Central memory CD8-positive, alpha-beta T cell (primary cell): Measurements from ENCODE around the gene PRMT7.
A peak's percentile ranks its signal among the peaks of the same experiment; 100 is the strongest.

Experiments
- ATAC-seq: fragments of 150-1000 bp; cut with Tn5 transposase; replicated peaks from 2 replicates; pipeline ENCODE4 v1.10.0; 2022; ENCODE audit warnings: mild to moderate bottlenecking, moderate FRiP score, moderate number of reproducible peaks; ENCODE audit not compliant: poor library complexity, severe bottlenecking; ENCODE audit errors: extremely low read depth
- DNase-seq, 2 donors: peaks; one replicate each; pipeline ENCODE4 v3.0.0; 2021; ENCODE audit warnings: low spot score in 2 of 2
- H3K27ac Mint-ChIP-seq: one replicate; pipeline ENCODE4 v1.8.0; 2022; ENCODE audit warnings: low read depth, mild to moderate bottlenecking, moderate library complexity, mixed read lengths
- H3K27me3 Mint-ChIP-seq: one replicate; pipeline ENCODE4 v1.8.0; 2022; ENCODE audit warnings: mixed read lengths
- H3K36me3 Mint-ChIP-seq: one replicate; pipeline ENCODE4 v1.8.0; 2022; ENCODE audit warnings: mild to moderate bottlenecking, moderate library complexity, mixed read lengths; ENCODE audit not compliant: insufficient read depth
- H3K4me1 Mint-ChIP-seq: one replicate; pipeline ENCODE4 v1.8.0; 2022; ENCODE audit warnings: mixed read lengths
- H3K4me3 Mint-ChIP-seq: one replicate; pipeline ENCODE4 v1.8.0; 2022; ENCODE audit warnings: mild to moderate bottlenecking, moderate library complexity, mixed read lengths
- H3K9me3 Mint-ChIP-seq: one replicate; pipeline ENCODE4 v1.8.0; 2022; ENCODE audit warnings: mixed read lengths

The PRMT7 gene

GRCh38 chr16:68274441-68274840 is 36.4 kb upstream of the PRMT7 start:
- ATAC-seq (no peak), DNase-seq (no peak)
- H3K27ac Mint-ChIP-seq: no peak overlapping the region
- no peaks in the 10 kb centered on the region for H3K27me3 Mint-ChIP-seq
- H3K9me3 Mint-ChIP-seq: no peaks in the 10 kb centered on the region
- no peak overlapping the region for H3K4me3 Mint-ChIP-seq
- H3K36me3 Mint-ChIP-seq: peaks cover 19% of the 10 kb centered on the region
- H3K4me1 Mint-ChIP-seq: peaks cover 33% of the 10 kb centered on the region

GRCh38 chr16:68275611-68276191 is 35.1 kb upstream of the PRMT7 start:
- Mint-ChIP-seq H3K36me3 (peaks cover 18% of the 10 kb centered on the region), H3K27me3 (no peaks in the 10 kb centered on the region), H3K9me3 (no peaks in the 10 kb centered on the region), H3K4me1 (peaks cover 34% of the 10 kb centered on the region), H3K4me3 (peak overlapping the region; percentile 59), H3K27ac (peak overlapping the region; percentile 79)
- DNase-seq (peak in 1 of 2 donors; percentile 21), ATAC-seq (peak; percentile 85)

GRCh38 chr16:68276223-68276622 is 34.6 kb upstream of the PRMT7 start:
- no peak for ATAC-seq
- H3K27ac Mint-ChIP-seq: peak overlapping the region; percentile 79
- no peak for DNase-seq
- H3K4me1 Mint-ChIP-seq: peaks cover 40% of the 10 kb centered on the region
- peaks cover 14% of the 10 kb centered on the region for H3K36me3 Mint-ChIP-seq
- H3K27me3 Mint-ChIP-seq: no peaks in the 10 kb centered on the region
- peak overlapping the region; percentile 59 for H3K4me3 Mint-ChIP-seq
- no peaks in the 10 kb centered on the region for H3K9me3 Mint-ChIP-seq

GRCh38 chr16:68279726-68280558 is 30.9 kb upstream of the PRMT7 start:
- DNase-seq (no peak), ATAC-seq (no peak)
- H3K36me3 Mint-ChIP-seq: peaks cover 13% of the 10 kb centered on the region
- peaks cover 54% of the 10 kb centered on the region for H3K4me1 Mint-ChIP-seq
- no peak overlapping the region for H3K27ac Mint-ChIP-seq
- H3K9me3 Mint-ChIP-seq: no peaks in the 10 kb centered on the region
- H3K4me3 Mint-ChIP-seq: no peak overlapping the region
- H3K27me3 Mint-ChIP-seq: no peaks in the 10 kb centered on the region

GRCh38 chr16:68281368-68282063 is 29.3 kb upstream of the PRMT7 start:
- no peaks in the 10 kb centered on the region for H3K27me3 Mint-ChIP-seq
- DNase-seq (no peak), ATAC-seq (no peak)
- H3K36me3 Mint-ChIP-seq: peaks cover 17% of the 10 kb centered on the region
- H3K27ac Mint-ChIP-seq: peak overlapping the region; percentile 47
- H3K9me3 Mint-ChIP-seq: no peaks in the 10 kb centered on the region
- peak overlapping the region; percentile 41 for H3K4me3 Mint-ChIP-seq
- H3K4me1 Mint-ChIP-seq: peaks cover 50% of the 10 kb centered on the region

- no peaks in the 10 kb centered on the region for H3K9me3 Mint-ChIP-seq
- peak overlapping the region; percentile 47 for H3K27ac Mint-ChIP-seq
- DNase-seq: no peak
- H3K36me3 Mint-ChIP-seq: peaks cover 16% of the 10 kb centered on the region
- no peak for ATAC-seq
- H3K4me1 Mint-ChIP-seq: peaks cover 56% of the 10 kb centered on the region
- H3K27me3 Mint-ChIP-seq: no peaks in the 10 kb centered on the region
- H3K4me3 Mint-ChIP-seq: peak overlapping the region; percentile 41
Observed at GRCh38 chr16:68282064-68282452, 28.8 kb upstream of the PRMT7 start.

- peak overlapping the region; percentile 92 for H3K27ac Mint-ChIP-seq
- no peaks in the 10 kb centered on the region for H3K9me3 Mint-ChIP-seq
- H3K27me3 Mint-ChIP-seq: no peaks in the 10 kb centered on the region
- H3K36me3 Mint-ChIP-seq: peaks cover 19% of the 10 kb centered on the region
- H3K4me1 Mint-ChIP-seq: peaks cover 66% of the 10 kb centered on the region
- ATAC-seq: no peak
- H3K4me3 Mint-ChIP-seq: peak overlapping the region; percentile 42
- no peak for DNase-seq
Observed at GRCh38 chr16:68283346-68283745, 27.5 kb upstream of the PRMT7 start.

GRCh38 chr16:68283801-68284598 is 26.8 kb upstream of the PRMT7 start:
- peaks cover 19% of the 10 kb centered on the region for H3K36me3 Mint-ChIP-seq

GRCh38 chr16:68284847-68285246 is 26.0 kb upstream of the PRMT7 start:
- Mint-ChIP-seq H3K36me3 (peaks cover 22% of the 10 kb centered on the region), H3K4me1 (peaks cover 71% of the 10 kb centered on the region), H3K27me3 (no peaks in the 10 kb centered on the region), H3K4me3 (peak overlapping the region; percentile 42), H3K9me3 (no peaks in the 10 kb centered on the region), H3K27ac (peak overlapping the region; percentile 92)
- ATAC-seq: peak; percentile 11
- no peak for DNase-seq

More at GRCh38 chr16:68283801-68284598, 26.8 kb upstream of the PRMT7 start:
- Mint-ChIP-seq H3K27ac (peak overlapping the region; percentile 92), H3K9me3 (no peaks in the 10 kb centered on the region), H3K4me3 (peak overlapping the region; percentile 42), H3K27me3 (no peaks in the 10 kb centered on the region), H3K4me1 (peaks cover 66% of the 10 kb centered on the region)
- ATAC-seq (no peak), DNase-seq (no peak)

- peak overlapping the region; percentile 74 for H3K27ac Mint-ChIP-seq
- H3K4me3 Mint-ChIP-seq: peak overlapping the region; percentile 66
- peaks cover 21% of the 10 kb centered on the region for H3K36me3 Mint-ChIP-seq
Observed at GRCh38 chr16:68285683-68286082, 25.1 kb upstream of the PRMT7 start.

GRCh38 chr16:68286153-68287074 is 24.4 kb upstream of the PRMT7 start:
- ATAC-seq (peak; percentile 64), DNase-seq (no peak)
- Mint-ChIP-seq H3K9me3 (no peaks in the 10 kb centered on the region), H3K27ac (peak overlapping the region; percentile 74), H3K27me3 (no peaks in the 10 kb centered on the region), H3K4me1 (peaks cover 74% of the 10 kb centered on the region), H3K4me3 (peak overlapping the region; percentile 66), H3K36me3 (peaks cover 22% of the 10 kb centered on the region)

More at GRCh38 chr16:68285683-68286082, 25.1 kb upstream of the PRMT7 start:
- Mint-ChIP-seq H3K4me1 (peaks cover 76% of the 10 kb centered on the region), H3K9me3 (no peaks in the 10 kb centered on the region), H3K27me3 (no peaks in the 10 kb centered on the region)
- DNase-seq: no peak
- ATAC-seq: no peak
